HG02571 (cell line): ENCODE measurements around the gene MAIP1.

Experiments
- ATAC-seq: cut with Tn5 transposase; IDR thresholded peaks from one replicate; pipeline ENCODE4 v1.9.1; 2021; ENCODE audit warnings: mild to moderate bottlenecking, moderate library complexity; ENCODE audit not compliant: unreplicated experiment

The MAIP1 gene

GRCh38 chr2:199987586-199987985 lies 32.2 kb downstream of the MAIP1 start:
- ATAC-seq = no peak

- no peak for ATAC-seq
Observed at GRCh38 chr2:199988151-199988550, 32.8 kb downstream of the MAIP1 start.

- no peak for ATAC-seq
Observed at GRCh38 chr2:199989822-199990221, 34.4 kb downstream of the MAIP1 start.

- ATAC-seq = no peak
Observed at GRCh38 chr2:199991691-199992090, 36.3 kb downstream of the MAIP1 start.

GRCh38 chr2:199992296-199992695 lies 36.9 kb downstream of the MAIP1 start:
- ATAC-seq = no peak

GRCh38 chr2:199994371-199994770 lies 39.0 kb downstream of the MAIP1 start:
- no peak for ATAC-seq

GRCh38 chr2:199994896-199995295 lies 39.5 kb downstream of the MAIP1 start:
- no peak for ATAC-seq

- no peak for ATAC-seq
Observed at GRCh38 chr2:199997296-199997695, 41.9 kb downstream of the MAIP1 start.

GRCh38 chr2:199999166-199999565 lies 43.8 kb downstream of the MAIP1 start:
- ATAC-seq = no peak

- no peak for ATAC-seq
Observed at GRCh38 chr2:200000444-200001163, 45.2 kb downstream of the MAIP1 start.

- no peak for ATAC-seq
Observed at GRCh38 chr2:200003444-200003843, 48.1 kb downstream of the MAIP1 start.

GRCh38 chr2:200005675-200006074 lies 50.3 kb downstream of the MAIP1 start:
- no peak for ATAC-seq

GRCh38 chr2:200007306-200007705 lies 51.9 kb downstream of the MAIP1 start:
- no peak for ATAC-seq

GRCh38 chr2:200012401-200012800 lies 57.0 kb downstream of the MAIP1 start:
- no peak for ATAC-seq
